NCI-H510A treated with DMSO at 0.1 percent for 48 hours (cell line): Measurements from ENCODE around the gene ADM5.
A peak's percentile ranks its signal among the peaks of the same experiment; 100 is the strongest.

Source experiments
- DNase-seq: peaks from one replicate; lab custom pipeline; 2025; lab: John Stamatoyannopoulos, UW

ADM5 gene

DNA sequence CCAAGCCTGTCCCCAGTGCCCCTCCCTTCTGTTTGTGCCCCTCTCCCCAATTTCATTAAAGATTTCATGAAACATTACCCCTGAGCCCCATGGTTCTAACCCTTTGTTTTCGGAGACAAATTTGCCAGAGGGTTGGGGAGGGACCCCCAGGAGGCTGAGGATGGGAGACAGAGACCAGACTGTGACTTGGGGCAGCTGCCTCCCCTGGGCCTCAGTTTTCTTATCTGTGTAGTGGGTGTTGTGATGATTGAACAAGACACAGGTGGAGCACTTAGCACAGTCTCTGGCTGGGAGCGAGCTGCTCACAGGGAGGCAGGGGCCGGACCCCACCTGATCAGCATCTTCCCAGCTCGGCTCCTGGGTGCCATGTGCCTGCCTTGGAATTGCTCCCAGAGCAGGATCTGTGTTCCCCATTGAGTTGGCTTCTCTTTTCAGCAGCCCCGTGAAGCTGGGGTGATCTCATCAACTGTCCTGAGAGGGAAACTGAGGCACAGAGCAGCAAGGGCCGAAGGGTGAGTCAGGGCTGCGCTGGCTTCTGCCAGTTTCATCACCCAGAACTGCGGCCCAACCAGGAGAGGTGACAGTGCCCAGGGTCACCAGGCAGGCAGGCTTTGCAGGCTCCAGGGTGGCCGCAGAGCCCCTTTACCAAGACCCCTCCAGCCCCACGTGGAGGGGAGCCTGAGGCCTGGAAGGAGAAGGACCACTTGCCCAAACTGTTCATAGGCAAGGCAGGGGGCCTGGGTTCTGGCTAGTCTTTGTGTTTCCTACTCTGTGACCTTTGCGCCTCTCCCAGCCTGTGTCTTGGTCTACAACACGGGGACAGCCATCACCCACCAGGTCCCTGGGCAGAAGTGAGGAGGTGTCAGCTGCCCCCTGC lies 30.6 kb upstream of the ADM5 start:
- DNase-seq, result no peak

DNA sequence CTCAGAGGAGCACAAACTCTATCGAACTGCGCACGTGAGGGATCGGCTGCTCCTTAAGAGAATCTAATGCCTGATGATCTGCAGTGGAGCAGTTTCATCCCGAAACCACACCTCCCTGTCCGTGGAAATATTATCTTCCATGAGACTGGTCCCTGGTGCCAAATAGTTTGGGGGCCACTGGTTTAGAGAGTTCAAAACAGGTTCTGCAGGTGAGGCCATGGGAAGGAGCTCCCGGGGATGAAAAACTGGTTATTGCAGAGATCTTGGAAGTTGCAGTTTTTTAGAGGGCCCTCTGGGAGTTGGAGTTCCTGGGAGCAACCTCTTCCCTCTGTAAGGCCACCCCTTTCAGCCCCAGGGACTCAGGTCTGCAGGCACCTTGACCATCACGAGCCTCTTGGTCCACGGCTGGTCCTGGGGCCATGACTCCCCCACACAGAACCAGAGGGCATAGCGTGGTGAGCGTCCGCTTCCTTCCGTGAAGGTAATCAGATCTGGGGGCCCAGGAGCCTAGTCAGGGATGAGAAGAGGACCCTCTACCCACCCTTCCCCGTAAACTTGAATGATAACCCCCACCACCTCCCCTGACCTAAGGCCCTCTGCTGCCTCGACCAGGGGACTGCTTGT lies 28.9 kb upstream of the ADM5 start:
- DNase-seq, result no peak

DNA sequence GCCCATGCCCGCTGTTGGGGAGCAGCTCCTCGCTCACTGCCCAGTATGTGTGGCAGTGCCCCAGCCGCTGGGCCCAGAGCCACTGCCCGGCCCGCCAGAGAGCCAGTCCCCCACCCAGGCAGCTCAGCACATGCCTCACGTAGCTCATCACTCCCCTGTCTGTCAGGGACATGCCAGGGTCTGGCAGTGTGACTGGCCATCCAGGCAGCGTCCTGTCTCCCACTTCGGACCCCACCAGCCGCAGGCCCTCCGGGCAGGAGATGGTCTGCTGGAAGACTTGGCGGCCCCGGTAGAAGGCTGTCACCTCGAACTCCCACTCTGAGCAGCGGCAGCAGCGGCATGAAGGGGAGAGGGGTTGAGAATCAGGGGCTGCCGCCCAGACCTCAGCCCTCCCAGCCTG lies 27.4 kb upstream of the ADM5 start:
- DNase-seq, result no peak

DNA sequence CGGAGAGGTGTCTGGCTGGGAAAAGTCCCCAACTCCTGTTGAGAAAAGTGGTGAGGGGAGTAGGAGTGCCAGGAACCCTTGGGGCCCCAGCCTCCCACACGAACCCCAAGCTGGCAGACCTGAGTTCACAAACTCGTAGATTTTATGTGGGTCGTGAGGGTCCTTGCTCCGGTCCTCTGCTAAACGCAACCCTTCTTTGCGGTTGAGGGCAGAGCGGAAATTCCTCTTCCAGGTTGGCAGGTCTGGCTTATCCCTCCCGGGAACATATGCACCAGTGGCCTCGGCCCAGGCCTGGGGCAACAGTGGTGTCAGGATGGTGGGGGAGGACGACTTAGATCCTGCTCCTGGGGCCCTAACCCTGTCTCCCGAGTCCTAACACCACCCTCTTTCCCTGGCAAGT lies 26.2 kb upstream of the ADM5 start:
- DNase-seq, result no peak

DNA sequence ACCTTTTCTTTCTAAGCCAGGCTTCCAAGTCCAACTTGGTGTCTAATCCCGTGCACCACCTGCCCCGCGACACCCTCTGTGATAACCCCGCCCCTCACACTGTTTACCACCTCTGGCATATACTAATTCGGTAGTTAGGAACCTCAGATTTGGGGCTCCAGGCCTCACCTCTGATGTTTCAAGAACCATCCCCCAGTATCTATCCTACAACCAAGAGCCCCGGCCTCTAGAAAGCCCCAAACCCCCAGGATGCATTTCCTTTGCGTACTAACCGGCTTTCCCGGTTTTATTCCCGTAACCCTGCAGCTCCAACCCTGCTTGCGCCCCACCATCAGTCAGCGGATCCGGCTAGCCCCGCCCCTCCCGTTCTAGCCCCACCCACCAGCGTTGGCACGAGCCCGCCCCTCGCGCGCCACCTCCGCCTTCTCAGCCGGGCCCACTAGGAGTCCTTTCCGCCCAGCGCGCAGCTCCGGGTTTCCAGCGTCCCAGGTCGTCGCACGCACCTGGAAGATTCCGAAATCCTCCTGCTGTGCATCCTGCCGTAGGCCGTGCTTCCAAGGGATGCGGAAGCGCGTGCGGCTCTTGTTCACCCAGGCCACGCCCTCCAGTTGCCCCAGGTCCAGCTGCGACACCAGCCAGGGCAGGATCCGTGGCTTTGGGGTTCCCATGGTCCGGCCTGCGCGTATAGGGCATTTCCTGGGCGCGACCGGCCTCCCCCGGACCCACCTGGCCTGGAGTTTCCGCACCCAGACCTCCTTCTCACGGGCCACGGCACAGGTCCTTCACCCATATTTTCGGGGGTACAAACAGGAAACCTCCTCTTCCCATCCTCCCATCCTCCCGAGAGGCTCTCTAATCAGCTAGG lies 25.0 kb upstream of the ADM5 start:
- peak; percentile 94 for DNase-seq

DNA sequence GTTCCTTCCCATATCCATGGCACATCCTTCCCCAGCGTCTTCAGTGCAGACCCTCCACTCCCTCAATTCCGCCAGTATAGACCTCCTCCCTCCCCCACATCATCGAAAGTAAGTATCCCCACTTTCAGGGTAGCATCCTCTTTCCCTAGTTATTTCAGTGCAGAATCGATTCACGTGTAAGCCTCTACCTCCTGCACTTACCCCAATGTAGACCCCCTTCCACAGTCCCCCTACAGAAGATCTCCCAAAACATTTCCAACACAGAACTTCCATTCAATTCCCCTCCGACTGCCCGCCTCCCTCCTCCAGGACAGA lies 24.4 kb upstream of the ADM5 start:
- DNase-seq, result no peak

DNA sequence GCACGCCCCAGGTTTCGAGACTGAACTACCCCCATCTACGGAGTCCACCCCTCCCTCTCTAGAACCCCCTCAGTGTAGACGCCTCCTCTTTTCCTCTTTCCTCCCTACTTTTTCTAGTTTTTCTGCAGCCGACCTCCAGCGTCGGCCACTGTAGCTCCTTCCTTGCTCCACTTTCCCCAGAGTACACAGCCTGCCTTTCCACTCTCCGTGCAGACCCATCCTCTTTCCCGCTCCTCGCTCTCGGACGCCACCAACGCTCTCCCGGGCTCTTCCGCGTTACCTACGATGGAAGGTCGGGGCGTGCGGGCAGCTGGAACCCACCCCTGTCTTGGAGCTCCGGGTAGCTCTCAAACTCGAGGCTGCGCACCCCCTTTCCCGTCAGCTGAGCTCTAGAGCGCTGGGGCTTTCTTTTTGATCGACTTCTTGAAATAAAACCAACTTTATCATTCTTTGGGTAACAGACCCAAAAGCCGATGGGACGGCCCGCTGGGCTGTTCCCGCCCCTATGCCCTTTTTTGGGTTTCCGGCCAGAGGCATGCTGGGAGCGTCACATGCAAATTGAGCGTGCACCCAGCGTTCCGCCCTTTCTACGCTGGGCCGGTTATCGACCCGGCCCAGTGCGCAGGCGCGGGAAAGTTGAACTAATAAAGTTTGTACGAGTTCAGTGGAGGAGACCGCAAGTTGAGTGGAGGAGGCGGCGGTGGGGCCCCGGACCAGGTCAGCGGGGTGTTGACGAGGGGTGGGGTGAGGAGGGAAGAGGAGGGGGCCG lies 23.9 kb upstream of the ADM5 start, which contains the start of the genes BCL2L12 and IRF3:
Gene BCL2L12 (plus strand): TSS at position 583 of the 769 bp plus-strand sequence. CDS start 760 bp downstream, outside the sequence.
Gene IRF3 (minus strand): TSS at position 507 of the 769 bp plus-strand sequence. CDS start 1,019 bp downstream, outside the sequence.
- peak; percentile 98 for DNase-seq

DNA sequence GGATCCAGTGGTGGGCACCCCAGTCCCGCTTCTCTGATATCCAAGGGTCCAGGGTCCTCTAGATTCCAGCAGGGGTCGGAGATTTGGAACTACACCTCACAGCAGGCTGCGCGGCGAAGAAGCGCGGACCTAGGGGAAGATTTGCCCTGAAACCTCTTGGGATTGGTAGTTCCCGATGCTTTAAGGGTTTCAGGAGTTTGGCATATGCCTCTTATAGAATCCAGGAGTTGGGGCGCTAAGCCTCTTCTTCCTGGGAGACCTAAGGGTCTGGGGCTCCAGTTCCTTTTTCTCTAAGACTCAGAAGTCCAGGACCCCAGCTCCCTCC lies 23.3 kb upstream of the ADM5 start:
- no peak for DNase-seq

DNA sequence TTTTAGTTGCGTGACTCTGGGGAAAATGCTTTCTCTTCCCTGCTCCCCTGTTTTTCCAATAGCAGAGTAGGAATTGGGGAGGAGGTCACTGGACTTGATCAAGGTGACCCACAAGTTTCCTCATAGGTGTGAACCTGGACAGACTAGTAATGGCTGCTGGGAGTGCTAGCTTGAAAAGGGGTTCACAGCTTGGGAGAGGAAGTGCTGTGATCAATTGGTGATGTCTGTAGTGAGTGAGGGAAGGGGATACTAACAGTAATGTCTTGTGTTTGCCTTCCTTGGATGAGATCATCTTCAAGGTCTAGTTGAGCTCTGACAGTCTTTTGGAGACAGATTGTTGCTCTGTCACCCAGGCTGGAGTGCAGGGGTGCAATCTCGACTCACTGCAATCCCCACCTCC lies 21.9 kb upstream of the ADM5 start:
- no peak for DNase-seq

DNA sequence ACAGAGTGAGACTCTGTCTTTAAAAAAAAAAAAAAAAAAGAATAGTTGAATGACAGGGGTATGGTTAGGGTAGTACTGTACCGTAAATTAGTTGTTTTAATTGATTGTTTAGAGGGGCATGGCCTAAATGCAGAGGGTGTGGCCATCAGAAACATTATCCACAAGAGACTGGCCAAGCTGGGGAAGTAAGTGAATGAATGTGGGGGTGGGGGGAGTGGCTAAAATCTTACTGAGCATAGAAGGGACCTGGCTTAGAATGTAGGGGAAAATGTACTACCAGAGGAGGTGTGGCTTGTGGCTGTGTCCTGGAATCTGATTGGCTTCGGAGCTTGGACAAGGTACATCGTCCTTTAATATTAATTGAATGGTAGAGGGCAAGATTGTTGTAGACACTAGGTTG lies 19.9 kb upstream of the ADM5 start:
- no peak for DNase-seq

DNA sequence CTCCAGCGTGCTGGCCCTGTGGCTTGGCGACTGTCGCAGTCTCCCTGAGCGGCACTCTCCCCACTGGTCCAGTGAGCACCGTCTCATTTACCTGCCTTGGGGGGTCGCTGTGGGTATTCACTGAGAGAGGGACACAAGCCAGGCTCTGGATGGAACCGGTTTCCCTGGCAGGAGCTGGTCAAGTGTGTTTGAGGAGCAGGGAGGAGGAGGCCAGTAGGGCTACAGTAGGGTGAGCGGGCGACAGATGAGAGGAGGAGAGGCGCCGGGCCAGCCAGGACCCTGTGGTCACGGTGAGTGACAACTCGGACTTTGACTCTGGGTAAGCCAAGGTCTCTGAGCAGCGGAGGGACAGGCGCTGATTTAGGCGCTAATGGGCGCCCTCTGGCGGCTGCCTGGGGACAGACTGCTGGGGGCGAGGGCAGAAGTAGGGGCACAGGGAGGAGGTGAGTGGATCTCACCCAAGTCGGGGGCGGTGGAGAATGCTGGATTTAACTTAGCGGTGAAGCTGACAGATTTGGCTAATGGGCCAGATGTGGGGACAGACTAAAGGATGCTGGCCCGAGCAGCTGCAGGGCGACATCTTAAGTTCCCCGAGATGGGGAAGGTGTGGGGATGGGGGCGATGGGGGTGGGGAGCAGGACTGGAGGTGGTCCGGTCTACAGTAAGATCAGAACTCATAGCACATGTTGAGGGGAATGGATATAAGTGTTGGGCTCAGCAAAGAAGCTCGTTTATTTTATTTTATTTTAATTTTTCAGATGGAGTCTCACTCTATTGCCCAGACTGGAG lies 17.1 kb upstream of the ADM5 start:
- DNase-seq, result peak; percentile 94

DNA sequence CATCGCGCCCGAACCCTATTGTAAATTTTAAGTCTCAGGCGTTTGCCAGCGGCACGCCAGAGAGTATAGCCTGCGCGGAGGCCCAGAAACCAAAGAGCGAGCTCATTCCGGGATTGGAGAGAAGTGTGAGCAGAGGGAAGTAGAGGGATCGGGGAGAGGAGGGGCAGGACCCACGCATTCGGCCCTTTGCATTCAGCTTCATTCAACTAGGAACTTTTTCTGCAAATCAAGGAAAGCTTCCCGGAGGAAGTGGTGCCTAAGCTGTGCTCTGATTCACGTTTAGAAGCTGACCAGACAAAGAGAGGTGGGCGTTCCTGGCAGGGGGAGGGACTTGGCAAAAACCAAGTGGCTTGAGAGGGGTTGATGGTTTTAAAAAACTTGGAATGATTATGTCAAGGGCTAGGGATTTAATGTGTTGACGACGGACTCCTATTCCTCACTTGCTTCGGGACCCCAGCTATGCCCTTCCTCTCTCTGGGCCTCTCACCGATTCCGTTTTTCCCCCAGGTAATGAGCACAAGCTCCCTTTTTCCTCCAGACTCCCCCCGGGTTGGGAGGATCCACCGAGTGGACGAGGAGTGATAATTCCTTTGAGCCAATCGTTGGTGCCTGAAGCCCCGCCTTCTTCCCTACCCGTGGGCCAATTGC lies 13.1 kb upstream of the ADM5 start:
- peak; percentile 99 for DNase-seq

DNA sequence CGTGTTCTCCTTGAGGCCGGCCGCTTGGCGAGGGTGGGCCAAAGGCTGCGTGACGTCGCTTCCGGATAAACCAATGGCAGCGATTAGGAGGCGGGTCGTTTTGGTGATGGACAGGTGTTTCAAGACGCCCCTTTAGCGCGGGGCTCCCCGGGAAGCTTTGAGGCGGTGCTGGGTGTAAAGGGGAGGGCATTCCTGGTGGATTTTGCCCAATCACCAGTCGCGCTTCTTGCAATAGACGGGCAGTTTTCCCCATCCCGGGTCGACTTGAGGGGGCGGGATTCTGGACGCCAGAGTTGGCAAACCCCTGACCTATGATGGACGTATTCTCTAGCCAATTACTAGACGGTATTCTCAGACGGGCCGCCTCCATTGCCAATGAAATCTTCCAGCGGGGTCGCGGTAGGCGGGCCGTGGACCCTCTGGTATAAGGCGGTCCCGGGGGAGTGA lies 12.6 kb upstream of the ADM5 start:
- DNase-seq, result peak; percentile 100

DNA sequence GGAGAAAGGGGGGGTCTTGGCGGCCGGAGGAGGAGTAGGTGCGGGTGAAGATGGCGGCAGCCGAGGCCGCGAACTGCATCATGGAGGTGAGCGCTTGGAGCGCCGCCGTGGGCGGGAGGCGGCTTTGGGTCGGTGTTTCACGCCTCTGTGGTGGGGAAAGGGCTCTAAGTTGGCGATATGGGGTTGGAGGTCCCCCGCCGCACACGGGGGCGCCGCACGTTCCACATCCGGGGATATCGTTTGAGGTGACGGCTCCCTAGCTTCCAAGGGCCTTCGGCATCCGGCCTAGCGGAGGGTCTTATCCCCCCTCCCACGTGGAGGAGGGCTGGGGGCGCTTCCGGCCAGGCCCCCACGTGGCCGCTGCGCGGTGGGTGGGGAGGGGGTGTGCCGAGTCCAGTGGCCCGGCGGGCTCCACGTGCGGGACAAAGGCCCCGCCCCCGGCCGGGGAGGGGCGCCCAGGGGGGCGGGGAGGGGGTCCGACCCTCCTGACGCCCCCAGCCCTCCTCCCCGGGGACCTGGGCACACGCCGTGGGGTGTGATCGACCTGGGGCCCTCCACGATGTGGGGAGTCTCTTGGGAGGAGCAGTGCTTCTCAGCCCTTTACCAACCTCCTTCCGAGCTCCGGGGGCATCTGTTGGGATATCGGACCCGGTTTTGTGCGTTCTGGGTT lies 12.0 kb upstream of the ADM5 start, which contains the start of gene PRMT1:
Gene PRMT1 (plus strand): TSS at position 41 of the 670 bp plus-strand sequence. CDS start 10 bp downstream, at position 51.
- DNase-seq, result no peak

DNA sequence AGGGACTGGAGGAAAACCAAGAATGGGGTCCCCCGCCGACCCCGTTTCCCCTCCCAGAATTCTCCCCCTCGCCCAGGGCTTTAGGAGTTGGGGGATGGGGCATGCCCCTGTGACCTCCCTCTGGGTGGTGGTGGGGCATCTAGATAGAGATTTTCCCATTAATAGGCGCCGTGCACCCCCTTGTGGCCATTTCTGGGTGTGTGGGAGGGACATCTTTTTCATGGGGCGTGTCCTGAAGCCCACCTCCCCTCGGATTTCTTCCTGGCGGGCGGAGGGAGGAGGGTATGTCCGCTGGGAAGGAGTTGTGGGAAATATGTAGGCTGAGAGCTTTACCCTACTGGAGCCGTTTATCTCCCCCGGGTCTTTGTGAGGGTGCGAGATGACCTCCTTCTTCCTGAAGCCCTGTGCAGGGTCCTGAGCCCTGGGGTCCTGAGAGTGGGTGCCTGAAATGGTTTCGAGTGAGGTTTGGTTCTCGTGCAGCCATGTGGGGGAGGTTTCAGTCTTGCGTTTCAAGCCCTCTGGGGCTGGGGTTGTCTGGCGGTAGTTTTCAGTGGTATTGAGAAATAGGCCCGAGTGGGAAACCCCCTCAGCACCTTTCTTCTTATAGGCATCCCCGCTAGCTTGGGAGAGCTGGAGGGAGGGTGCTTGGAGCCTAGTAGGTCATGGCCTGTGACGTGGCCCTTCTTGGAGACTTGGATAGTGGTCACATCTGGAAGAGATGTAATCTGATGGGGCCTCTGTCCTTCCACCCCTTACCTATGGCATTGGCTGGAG lies 11.3 kb upstream of the ADM5 start:
- peak; percentile 47 for DNase-seq

DNA sequence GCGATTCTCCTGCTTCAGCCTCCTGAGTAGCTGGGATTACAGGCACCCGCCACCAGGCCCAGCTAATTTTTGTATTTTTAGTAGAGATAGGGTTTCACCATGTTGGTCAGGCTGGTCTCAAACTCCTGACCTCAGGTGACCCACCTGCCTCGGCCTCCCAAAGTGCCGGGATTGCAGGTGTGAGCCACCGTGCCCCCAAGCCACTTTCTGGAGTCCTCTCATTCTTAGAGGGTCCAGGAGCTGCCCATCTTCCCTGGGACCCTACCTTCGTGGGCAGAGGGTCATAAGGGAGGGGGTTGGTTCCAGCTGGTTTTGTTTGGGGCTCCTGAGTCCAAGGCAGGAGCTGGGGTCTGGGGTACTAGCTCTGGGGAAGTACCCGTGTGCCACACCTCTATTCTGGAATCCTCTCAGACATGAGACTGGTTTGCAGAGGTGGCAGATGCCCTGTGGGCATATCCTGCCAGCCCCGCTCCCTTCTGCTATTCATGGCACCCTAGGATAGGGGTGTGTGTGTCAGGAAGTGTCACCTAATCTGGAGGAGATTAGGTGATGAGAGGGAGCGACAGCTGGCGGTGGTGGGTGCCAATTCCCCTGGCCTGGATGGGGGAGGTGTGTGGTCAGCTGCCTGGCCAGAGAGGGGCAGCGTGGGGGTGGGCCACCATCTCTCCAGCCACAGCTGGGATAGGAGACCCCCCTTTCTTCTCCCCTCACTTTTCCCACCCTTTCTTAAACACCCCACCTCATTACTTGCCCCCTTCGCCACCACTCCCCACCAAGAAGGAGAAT lies 10.2 kb upstream of the ADM5 start:
- DNase-seq, result no peak

DNA sequence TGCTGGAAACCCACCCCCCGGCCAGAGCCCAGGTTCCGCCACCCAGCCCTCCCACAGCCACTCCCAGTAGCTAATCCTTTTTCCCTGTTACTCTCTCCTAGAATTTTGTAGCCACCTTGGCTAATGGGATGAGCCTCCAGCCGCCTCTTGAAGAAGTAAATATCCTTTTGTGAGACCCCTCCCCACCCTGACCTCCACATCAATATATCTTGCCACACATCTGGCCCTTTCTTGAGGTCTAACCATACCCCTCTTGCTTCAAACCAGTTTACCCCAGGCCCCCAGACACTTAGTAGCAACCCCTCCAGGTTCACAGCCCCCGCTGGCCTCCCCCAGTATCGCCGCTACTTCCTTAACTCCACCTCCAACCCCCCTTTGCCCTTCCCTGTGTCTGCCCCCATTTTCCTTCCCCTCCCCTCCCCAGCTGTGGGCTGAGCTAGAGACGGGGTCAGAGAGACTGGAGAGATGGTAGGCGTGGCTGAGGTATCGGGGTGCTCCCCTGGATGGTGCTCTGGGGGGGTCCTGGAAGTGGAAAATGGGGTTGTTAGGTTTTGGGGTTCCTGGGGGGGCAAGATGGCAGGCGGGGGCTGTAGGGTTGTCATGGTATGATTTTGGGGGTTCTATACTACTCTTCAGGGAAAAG lies 9.5 kb upstream of the ADM5 start:
- no peak for DNase-seq
